Psoas muscle (tissue), 8 donors: Measurements from ENCODE around the gene FLYWCH1. TPM values are rescaled to one million over a fixed set of nuclear protein-coding genes. Genes with fewer than 3 reads are reported as not detected.
"Not testable (repeated sequence)": the region's sequence is repeated elsewhere in the genome, so short reads cannot be mapped to it uniquely, and the experiment has no call there.

Source experiments
- ATAC-seq, 4 donors: fragments of 200-7000 bp; cut with Tn5 transposase; one replicate each; pipeline ENCODE4 v1.9.1; 2020; ENCODE audit warnings: moderate library complexity in 3 of 4, mild to moderate bottlenecking in 2 of 4
- DNase-seq, 2 donors: peaks; one replicate each; pipeline ENCODE4 v3.0.0-alpha.2; 2020
- H3K27ac ChIP-seq: fragments of 200-600 bp; one replicate; pipeline ENCODE4 v1.8.0; 2022
- H3K27me3 ChIP-seq, 3 donors: fragments of 200-600 bp in 1 of 3; one replicate each; pipeline versions ENCODE4 v1.6.1 to v1.8.0; 2013 to 2022; ENCODE audit warnings: low read length in 2 of 3, mild to moderate bottlenecking in 2 of 3, moderate library complexity in 1 of 3; ENCODE audit not compliant: insufficient read depth in 3 of 3
- H3K36me3 ChIP-seq, 2 donors: fragments of 200-600 bp in 1 of 2; one replicate each; pipeline versions ENCODE4 v1.6.1 to v1.8.0; 2013 to 2022; ENCODE audit warnings: low read depth in 1 of 2, mild to moderate bottlenecking in 1 of 2, moderate library complexity in 1 of 2; ENCODE audit not compliant: insufficient read depth in 1 of 2
- H3K4me1 ChIP-seq: fragments of 200-600 bp; one replicate; pipeline ENCODE4 v1.8.0; 2022
- H3K4me3 ChIP-seq: fragments of 200-600 bp; one replicate; pipeline ENCODE4 v1.8.0; 2022; ENCODE audit warnings: mild to moderate bottlenecking
- H3K9me3 ChIP-seq: fragments of 200-600 bp; one replicate; pipeline ENCODE4 v1.8.0; 2022
- WGBS, 3 donors: extraction: QIAGEN DNeasy Blood & Tissue Kit; methylation state at CpG; one replicate each; pipeline versions ENCODE4 v1.1.6 to v1.1.7; 2013; 5-methylcytosine and 5-hydroxymethylcytosine counted together
- intact Hi-C, 2 donors: fragments of 100-400 bp; cut with DNase I; formaldehyde crosslinking; loops; one replicate each; pipeline versions ENCODE4 v1.11.0 to v1.14.2; 2022
- polyA plus RNA-seq, 3 donors: library from polyadenylated mRNA; stranded (reverse); fragments of 200-250 nt; gene quantifications; one replicate each; pipeline ENCODE4 v1.2.3, GENCODE V29; 2013
- total RNA-seq, 4 donors: library from RNA; stranded (reverse); fragmentation: NEBNext Ultra II Directional in 2 of 4; extraction: Animal tissue kit (Norgen Biotek cat#: 25700) in 2 of 4; gene quantifications; one replicate each; pipeline versions ENCODE4 v1.2.1 to v1.2.4, GENCODE V29; 2021 to 2023
- TF ChIP-seq, protein P1 (sequence below): fragments of 200-600 bp; IDR thresholded peaks from one replicate; pipeline ENCODE4 v1.8.0; 2022; ENCODE audit warnings: antibody characterized with exemption
- donor health status: healthy with polysubstance abuse.
- donor health status: DM: no; HTN: no; CAD: no; lungs with moderate emphysema.
- donor health status: Bipolar disorder and iron deficiency.
- donor health status: healthy.
- donor health status: DM: yes; HTN: yes; CAD: no.
- donor health status: DM: no; HTN: no; CAD: no.
- donor health status: DM: no; HTN: no; CAD: no.
- donor health status: DM: yes; HTN: yes; CAD: no.

The FLYWCH1 gene
- total and polyA plus RNA-seq, 7 donors, result 21.2 to 65.2 (median 38.2) TPM

DNA sequence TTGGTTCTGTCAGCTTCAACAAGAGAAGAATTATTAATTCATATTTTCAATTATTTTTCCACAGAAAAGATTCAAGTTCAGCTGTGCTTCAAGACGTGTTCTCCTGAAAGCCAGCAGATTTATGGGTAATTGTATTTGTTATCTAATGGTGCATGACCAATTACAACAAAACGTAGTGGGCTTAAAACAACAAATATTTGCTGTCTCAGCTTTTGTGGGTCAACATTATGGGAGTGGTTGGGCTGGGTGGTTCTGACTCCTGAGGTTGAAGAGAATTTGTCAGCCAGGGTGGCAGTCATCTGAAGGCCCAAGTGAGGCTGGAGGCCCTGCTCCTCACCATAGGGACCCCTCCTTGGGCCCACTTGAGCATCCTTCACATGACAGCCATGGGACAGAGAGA is 28.2 kb downstream of the FLYWCH1 start:
- DNase-seq, result no peak
- Histone ChIP-seq H3K36me3 (peaks cover 6 to 94% of the 10 kb centered on the region in 2 donors), H3K4me1 (no peaks in the 10 kb centered on the region), H3K27me3 (no peaks in the 10 kb centered on the region), H3K27ac (no peak overlapping the region), H3K4me3 (no peak overlapping the region), H3K9me3 (no peaks in the 10 kb centered on the region)
- TF ChIP-seq, protein P1, sequence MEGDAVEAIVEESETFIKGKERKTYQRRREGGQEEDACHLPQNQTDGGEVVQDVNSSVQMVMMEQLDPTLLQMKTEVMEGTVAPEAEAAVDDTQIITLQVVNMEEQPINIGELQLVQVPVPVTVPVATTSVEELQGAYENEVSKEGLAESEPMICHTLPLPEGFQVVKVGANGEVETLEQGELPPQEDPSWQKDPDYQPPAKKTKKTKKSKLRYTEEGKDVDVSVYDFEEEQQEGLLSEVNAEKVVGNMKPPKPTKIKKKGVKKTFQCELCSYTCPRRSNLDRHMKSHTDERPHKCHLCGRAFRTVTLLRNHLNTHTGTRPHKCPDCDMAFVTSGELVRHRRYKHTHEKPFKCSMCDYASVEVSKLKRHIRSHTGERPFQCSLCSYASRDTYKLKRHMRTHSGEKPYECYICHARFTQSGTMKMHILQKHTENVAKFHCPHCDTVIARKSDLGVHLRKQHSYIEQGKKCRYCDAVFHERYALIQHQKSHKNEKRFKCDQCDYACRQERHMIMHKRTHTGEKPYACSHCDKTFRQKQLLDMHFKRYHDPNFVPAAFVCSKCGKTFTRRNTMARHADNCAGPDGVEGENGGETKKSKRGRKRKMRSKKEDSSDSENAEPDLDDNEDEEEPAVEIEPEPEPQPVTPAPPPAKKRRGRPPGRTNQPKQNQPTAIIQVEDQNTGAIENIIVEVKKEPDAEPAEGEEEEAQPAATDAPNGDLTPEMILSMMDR, result no peak
- intact Hi-C loops, result no loop called here
- no peak for ATAC-seq
- 65 to 75% (median 75%) methylated on average over 2 of the region's 2 CpGs for WGBS, 3 donors

DNA sequence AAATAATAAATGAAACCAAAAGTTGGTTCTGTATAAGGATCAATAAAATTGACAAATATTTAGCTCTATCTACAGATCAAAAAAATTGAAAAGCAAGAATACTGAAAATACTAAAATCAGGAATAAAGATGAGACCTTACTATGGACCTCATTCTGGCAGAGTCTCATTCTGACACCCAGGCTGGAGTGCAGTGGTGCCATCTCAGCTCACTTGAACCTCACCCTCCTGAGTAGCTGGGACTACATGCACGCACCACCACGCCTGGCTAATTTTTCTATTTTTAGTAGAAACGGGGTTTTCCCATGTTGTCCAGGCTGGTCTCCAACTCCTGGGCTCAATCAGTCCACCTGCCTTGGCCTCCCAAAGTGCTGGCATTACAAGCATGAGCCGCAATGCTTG is 30.3 kb downstream of the FLYWCH1 start:
- intact Hi-C loops, result no loop called here
- WGBS, 3 donors, result 29 to 57% (median 32%) methylated on average over 4 of the region's 4 CpGs
- H3K36me3 ChIP-seq, result peaks cover 6 to 83% of the 10 kb centered on the region in 2 donors
- no peak overlapping the region for H3K27ac ChIP-seq
- no peaks in the 10 kb centered on the region for H3K27me3 ChIP-seq
- H3K4me1 ChIP-seq, result no peaks in the 10 kb centered on the region
- DNase-seq (no peak), ATAC-seq (peak in 2 of 4 donors; percentile 24 to 42)
- TF ChIP-seq, protein P1, result no peak
- no peaks in the 10 kb centered on the region for H3K9me3 ChIP-seq
- H3K4me3 ChIP-seq, result no peak overlapping the region

DNA sequence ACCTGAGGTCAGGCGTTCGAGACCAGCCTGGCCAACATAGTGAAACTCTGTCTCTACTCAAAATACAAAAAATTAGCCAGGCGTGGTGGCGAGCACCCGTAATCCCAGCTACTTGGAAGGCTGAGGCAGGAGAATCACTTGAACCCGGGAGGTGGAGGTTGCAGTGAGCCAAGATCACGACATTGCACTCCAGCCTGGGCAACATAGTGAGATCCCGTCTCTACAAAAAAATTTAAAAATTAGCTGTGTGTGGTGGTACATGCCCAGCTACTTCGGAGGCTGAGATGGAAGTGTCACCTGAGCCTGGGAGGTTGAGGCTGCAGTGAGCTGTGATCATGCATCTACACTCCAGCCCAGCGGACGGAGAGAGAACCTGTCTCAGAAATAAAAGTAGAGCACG is 32.0 kb downstream of the FLYWCH1 start:
- H3K4me1 ChIP-seq, H3K4me3 ChIP-seq, intact Hi-C loops, ATAC-seq, DNase-seq, H3K27ac ChIP-seq, H3K27me3 ChIP-seq, H3K9me3 ChIP-seq: not testable (repeated sequence)
- H3K36me3 ChIP-seq, result peaks cover 3 to 69% of the 10 kb centered on the region in 2 donors
- 87 to 90% (median 90%) methylated on average over 12 of the region's 12 CpGs for WGBS, 3 donors

DNA sequence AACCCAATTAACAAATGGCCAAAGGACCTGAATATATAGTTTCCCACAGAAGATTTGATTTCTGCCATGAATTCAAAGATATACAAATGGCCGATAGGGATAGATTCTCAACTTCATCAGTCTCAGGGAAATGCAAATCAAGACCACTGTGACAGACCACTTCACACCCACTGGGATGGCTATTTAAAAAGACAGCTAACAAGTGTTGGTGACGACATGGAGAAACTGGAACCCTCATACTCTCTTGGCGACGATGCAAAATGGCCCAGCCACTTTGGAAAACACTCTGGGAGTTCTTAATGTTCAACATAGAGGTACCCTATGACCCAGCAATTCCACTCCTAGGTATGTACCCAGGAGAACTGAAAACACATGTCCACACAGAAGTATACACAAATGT is 34.9 kb downstream of the FLYWCH1 start:
- Histone ChIP-seq H3K27ac (no peak overlapping the region), H3K4me1 (peaks cover 20% of the 10 kb centered on the region), H3K27me3 (no peaks in the 10 kb centered on the region), H3K4me3 (no peak overlapping the region), H3K36me3 (peaks cover 3 to 53% of the 10 kb centered on the region in 2 donors), H3K9me3 (no peaks in the 10 kb centered on the region)
- DNase-seq (no peak), ATAC-seq (no peak)
- intact Hi-C loops, result no loop called here
- TF ChIP-seq, protein P1, result no peak
- WGBS, 3 donors, result 94 to 98% (median 94%) methylated on average over 4 of the region's 4 CpGs

DNA sequence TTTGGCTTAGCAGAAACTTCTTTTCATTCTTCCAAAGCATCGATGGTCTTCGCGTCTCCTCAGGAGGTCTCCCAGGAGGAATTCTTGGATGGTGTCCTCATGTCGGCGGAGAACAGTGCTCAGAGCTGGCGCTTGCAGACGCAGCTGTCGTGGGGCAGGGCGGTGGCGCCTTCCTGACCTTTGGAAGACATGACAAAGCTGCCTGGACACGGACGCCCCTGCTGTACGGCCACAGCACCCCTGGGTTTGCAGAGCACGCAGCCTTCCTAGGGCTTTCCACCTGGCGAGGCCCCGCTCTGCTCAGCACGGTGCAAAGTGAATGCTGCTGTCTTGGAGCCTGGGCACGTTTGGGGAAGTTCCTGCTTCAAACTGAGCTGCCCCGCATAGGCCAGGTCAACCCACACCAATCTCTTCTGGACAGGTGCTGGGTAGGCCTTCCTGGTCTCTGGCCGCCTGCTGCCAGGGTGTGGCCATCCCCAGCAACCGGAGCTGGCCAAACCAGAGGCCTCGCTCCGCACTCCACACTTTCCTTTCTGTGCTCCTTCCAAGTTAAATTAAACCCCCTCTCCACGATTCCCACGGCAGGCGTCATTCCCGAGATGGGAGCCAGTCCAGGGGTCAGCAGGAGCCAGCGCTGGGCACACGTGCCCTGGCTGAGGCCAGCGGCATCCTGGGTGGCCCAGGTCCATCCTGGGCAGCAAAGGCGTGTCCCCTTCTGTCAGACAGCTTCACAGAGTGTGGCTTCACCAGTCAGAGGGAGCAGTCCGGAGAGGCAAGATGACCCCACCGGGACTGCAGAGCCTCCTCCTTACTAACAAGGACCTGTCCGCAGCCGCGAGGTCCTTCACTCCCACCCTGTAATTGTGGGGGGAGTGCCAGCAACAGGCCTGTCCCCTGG is 37.3 kb downstream of the FLYWCH1 start:
- 39 to 67% (median 41%) methylated on average over 36 of the region's 36 CpGs for WGBS, 3 donors
- intact Hi-C loops, result no loop called here
- H3K4me1 ChIP-seq, result peaks cover 20% of the 10 kb centered on the region

More for the DNA sequence above, 37.3 kb downstream of the FLYWCH1 start:
- Histone ChIP-seq H3K36me3 (peaks cover 0 to 34% of the 10 kb centered on the region in 2 donors), H3K4me3 (no peak overlapping the region), H3K9me3 (no peaks in the 10 kb centered on the region), H3K27me3 (no peaks in the 10 kb centered on the region), H3K27ac (peak overlapping the region; percentile 55)
- peak; percentile 46 to 79 (median 60) for ATAC-seq
- DNase-seq, result peak in 1 of 2 donors; percentile 39
- TF ChIP-seq, protein P1, result no peak
